Ectodermal cell (in vitro differentiated cells): Measurements from ENCODE around the gene RAD51B.

Experiments
- H3K27ac ChIP-seq: 2 replicates; pipeline ENCODE4 v1.7.0; 2013; ENCODE audit warnings: mild to moderate bottlenecking, low read depth, low read length; ENCODE audit not compliant: insufficient read depth, poor library complexity, severe bottlenecking
- H3K27me3 ChIP-seq: 2 replicates; pipeline ENCODE4 v1.7.0; 2013; ENCODE audit warnings: mild to moderate bottlenecking, low read length; ENCODE audit not compliant: insufficient read depth, control insufficient read depth, poor library complexity, severe bottlenecking
- H3K36me3 ChIP-seq: one replicate; pipeline ENCODE4 v1.7.0; 2013; ENCODE audit warnings: low read length; ENCODE audit not compliant: control insufficient read depth, insufficient read depth
- H3K4me1 ChIP-seq: one replicate; pipeline ENCODE4 v1.7.0; 2013; ENCODE audit warnings: low read length; ENCODE audit not compliant: control insufficient read depth, insufficient read depth
- H3K4me3 ChIP-seq: 2 replicates; pipeline ENCODE4 v1.7.0; 2013; ENCODE audit warnings: low read depth, low read length, control low read depth; ENCODE audit not compliant: insufficient read depth
- H3K9me3 ChIP-seq: 2 replicates; pipeline ENCODE4 v1.7.0; 2013; ENCODE audit warnings: mild to moderate bottlenecking, low read length, moderate library complexity; ENCODE audit not compliant: control insufficient read depth
- WGBS, 2 experiments: methylation state at CpG; one replicate each; pipeline ENCODE4 v1.1.7; 2013; ENCODE audit warnings: missing lambda C conversion rate in 2 of 2; 5-methylcytosine and 5-hydroxymethylcytosine counted together

Gene RAD51B

GRCh38 chr14:67942080-67942710 lies 122.6 kb downstream of the RAD51B start:
- Histone ChIP-seq H3K4me3 (no peak overlapping the region), H3K9me3 (no peaks in the 10 kb centered on the region), H3K36me3 (no peaks in the 10 kb centered on the region), H3K27me3 (no peaks in the 10 kb centered on the region), H3K4me1 (peaks cover 32% of the 10 kb centered on the region), H3K27ac (peak overlapping the region; percentile 9)
- 85 to 87% methylated on average over 4 of the region's 4 CpGs for whole genome bisulfite sequencing, 2 experiments

- peaks cover 22% of the 10 kb centered on the region for H3K4me1 ChIP-seq
- no peak overlapping the region for H3K27ac ChIP-seq
- H3K27me3 ChIP-seq: no peaks in the 10 kb centered on the region
- WGBS, 2 experiments: 13 to 30% methylated on average over 2 to 3 of the region's 3 CpGs
- no peaks in the 10 kb centered on the region for H3K9me3 ChIP-seq
- H3K36me3 ChIP-seq: no peaks in the 10 kb centered on the region
- H3K4me3 ChIP-seq: no peak overlapping the region
These were observed 124.4 kb downstream of the RAD51B start for GRCh38 chr14:67943947-67944346.

- Histone ChIP-seq H3K4me1 (peaks cover 20% of the 10 kb centered on the region), H3K27me3 (no peaks in the 10 kb centered on the region), H3K36me3 (no peaks in the 10 kb centered on the region), H3K27ac (no peak overlapping the region), H3K9me3 (no peaks in the 10 kb centered on the region), H3K4me3 (no peak overlapping the region)
- 85 to 100% methylated on average over 1 of the region's 1 CpG for WGBS, 2 experiments
These were observed 125.0 kb downstream of the RAD51B start for GRCh38 chr14:67944605-67945004.

GRCh38 chr14:67949771-67950170 lies 130.2 kb downstream of the RAD51B start:
- no peak overlapping the region for H3K27ac ChIP-seq
- H3K4me3 ChIP-seq: no peak overlapping the region
- H3K4me1 ChIP-seq: no peaks in the 10 kb centered on the region
- H3K27me3 ChIP-seq: no peaks in the 10 kb centered on the region
- no peaks in the 10 kb centered on the region for H3K9me3 ChIP-seq
- 94 to 95% methylated on average over 4 of the region's 4 CpGs for WGBS, 2 experiments
- H3K36me3 ChIP-seq: no peaks in the 10 kb centered on the region

- WGBS, 2 experiments: 90% methylated on average over 1 of the region's 1 CpG; no CpG with 5 or more reads in 1 of the 2 experiments
These were observed 130.8 kb downstream of the RAD51B start for GRCh38 chr14:67950386-67950785.

GRCh38 chr14:67951529-67952135 lies 132.1 kb downstream of the RAD51B start:
- no peak overlapping the region for H3K27ac ChIP-seq
- WGBS, 2 experiments: 90 to 96% methylated on average over 2 of the region's 2 CpGs
- no peaks in the 10 kb centered on the region for H3K9me3 ChIP-seq

More at GRCh38 chr14:67950386-67950785, 130.8 kb downstream of the RAD51B start:
- H3K9me3 ChIP-seq: no peaks in the 10 kb centered on the region
- no peaks in the 10 kb centered on the region for H3K36me3 ChIP-seq
- no peak overlapping the region for H3K4me3 ChIP-seq
- no peak overlapping the region for H3K27ac ChIP-seq
- H3K4me1 ChIP-seq: no peaks in the 10 kb centered on the region
- no peaks in the 10 kb centered on the region for H3K27me3 ChIP-seq

GRCh38 chr14:67952381-67952780 lies 132.8 kb downstream of the RAD51B start:
- no peaks in the 10 kb centered on the region for H3K9me3 ChIP-seq
- no peak overlapping the region for H3K4me3 ChIP-seq
- H3K4me1 ChIP-seq: no peaks in the 10 kb centered on the region
- no peaks in the 10 kb centered on the region for H3K36me3 ChIP-seq
- H3K27me3 ChIP-seq: no peaks in the 10 kb centered on the region
- H3K27ac ChIP-seq: no peak overlapping the region
- 91 to 94% methylated on average over 2 of the region's 2 CpGs for WGBS, 2 experiments

More at GRCh38 chr14:67951529-67952135, 132.1 kb downstream of the RAD51B start:
- no peaks in the 10 kb centered on the region for H3K36me3 ChIP-seq
- H3K4me3 ChIP-seq: no peak overlapping the region
- no peaks in the 10 kb centered on the region for H3K4me1 ChIP-seq
- H3K27me3 ChIP-seq: no peaks in the 10 kb centered on the region

- H3K36me3 ChIP-seq: no peaks in the 10 kb centered on the region
- H3K27me3 ChIP-seq: no peaks in the 10 kb centered on the region
- H3K4me3 ChIP-seq: no peak overlapping the region
- H3K4me1 ChIP-seq: no peaks in the 10 kb centered on the region
- no peaks in the 10 kb centered on the region for H3K9me3 ChIP-seq
- H3K27ac ChIP-seq: no peak overlapping the region
These were observed 133.2 kb downstream of the RAD51B start for GRCh38 chr14:67952786-67953185.

- H3K27me3 ChIP-seq: no peaks in the 10 kb centered on the region
- H3K4me1 ChIP-seq: no peaks in the 10 kb centered on the region
- no peak overlapping the region for H3K27ac ChIP-seq
- H3K4me3 ChIP-seq: no peak overlapping the region
- no peaks in the 10 kb centered on the region for H3K36me3 ChIP-seq
- no peaks in the 10 kb centered on the region for H3K9me3 ChIP-seq
These were observed 135.7 kb downstream of the RAD51B start for GRCh38 chr14:67955261-67955660.

- WGBS, 2 experiments: 71 to 76% methylated on average over 2 of the region's 3 CpGs
- Histone ChIP-seq H3K27me3 (no peaks in the 10 kb centered on the region), H3K36me3 (no peaks in the 10 kb centered on the region), H3K27ac (no peak overlapping the region), H3K9me3 (no peaks in the 10 kb centered on the region), H3K4me1 (no peaks in the 10 kb centered on the region), H3K4me3 (no peak overlapping the region)
These were observed 138.4 kb downstream of the RAD51B start for GRCh38 chr14:67957946-67958345.
